Kidney tubule cell (primary cell): Measurements from ENCODE around the gene TXLNB.
"Not testable (repeated sequence)": the region's sequence is repeated elsewhere in the genome, so short reads cannot be mapped to it uniquely, and the experiment has no call there.

Experiments used
- DNase-seq: peaks from one replicate; pipeline ENCODE4 v3.0.0-alpha.2; 2018; ENCODE audit warnings: low spot score

TXLNB gene

DNA sequence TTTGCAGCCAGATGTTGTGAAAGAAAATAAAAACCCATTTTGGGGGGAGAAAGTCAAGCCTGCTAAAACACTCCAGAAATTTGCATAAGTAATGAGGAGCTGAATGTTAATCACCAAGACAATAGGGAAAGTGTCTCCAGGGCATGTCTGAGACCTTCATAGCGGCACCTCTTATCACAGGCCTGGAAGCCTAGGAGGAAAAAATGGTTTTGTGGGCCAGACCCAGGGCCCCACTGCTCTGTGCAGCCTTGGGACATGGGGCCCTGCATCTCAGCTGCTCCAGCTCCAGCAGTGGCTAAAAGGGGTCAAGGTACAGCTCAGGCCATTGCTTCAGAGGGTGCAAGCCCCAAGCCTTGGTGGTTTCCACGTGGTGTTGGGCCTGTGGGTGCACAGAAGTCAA is 57.6 kb downstream of the TXLNB start:
- not testable (repeated sequence) for DNase-seq

DNA sequence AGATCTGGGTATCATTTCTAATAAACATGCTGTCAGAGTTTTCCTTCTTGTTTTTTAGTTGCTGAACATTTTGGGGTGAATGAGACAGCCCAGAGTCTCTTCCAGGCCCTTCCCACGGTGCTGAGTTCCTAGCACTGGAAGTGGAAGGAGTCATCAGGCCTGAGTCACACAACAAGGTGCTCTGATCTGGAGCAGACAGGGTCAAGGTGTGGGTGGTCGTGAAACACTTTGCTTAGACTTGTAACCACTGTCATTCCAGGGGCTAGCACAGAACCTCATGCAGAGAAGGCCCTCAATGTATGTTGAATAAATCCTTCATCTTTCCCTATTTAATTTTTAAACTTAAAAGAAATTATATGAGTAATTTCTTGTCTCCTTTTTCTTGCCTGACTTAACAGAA is 60.6 kb downstream of the TXLNB start:
- peak; percentile 33 for DNase-seq

- peak; percentile 2 for DNase-seq
These were observed 61.4 kb downstream of the TXLNB start for GRCh38 chr6:139230391-139230840.

GRCh38 chr6:139228387-139228786 is 63.4 kb downstream of the TXLNB start:
- DNase-seq = not testable (repeated sequence)

- DNase-seq = no peak
These were observed 72.1 kb downstream of the TXLNB start for GRCh38 chr6:139219746-139220145.

DNA sequence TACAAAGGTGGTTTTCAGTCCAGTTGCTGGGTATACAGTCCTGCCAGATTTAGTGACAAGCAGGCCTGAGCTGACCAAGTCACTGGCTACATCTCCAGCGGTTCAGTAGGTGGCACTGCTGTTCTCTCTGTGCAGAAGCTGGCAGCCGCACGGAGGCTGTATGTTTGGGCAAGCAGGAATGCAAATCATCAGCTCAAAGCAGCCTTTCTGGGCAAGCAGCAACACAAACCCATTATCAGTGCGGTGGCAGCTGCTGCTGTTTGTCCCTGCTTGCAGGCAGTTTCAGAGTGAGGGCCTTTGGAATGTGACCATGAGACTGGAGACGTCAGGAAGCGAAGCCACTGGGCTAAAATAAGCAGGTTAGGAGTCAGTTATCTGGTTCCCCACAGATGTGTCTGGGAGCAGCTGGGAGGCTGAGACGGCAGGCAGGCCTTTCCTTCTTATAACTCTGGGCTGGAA is 72.5 kb downstream of the TXLNB start:
- peak; percentile 80 for DNase-seq

- not testable (repeated sequence) for DNase-seq
These were observed 79.3 kb downstream of the TXLNB start for GRCh38 chr6:139212460-139212859.

GRCh38 chr6:139210766-139211165 is 81.0 kb downstream of the TXLNB start:
- not testable (repeated sequence) for DNase-seq

- no peak for DNase-seq
These were observed 86.0 kb downstream of the TXLNB start for GRCh38 chr6:139205843-139206242.

GRCh38 chr6:139204978-139205377 is 86.8 kb downstream of the TXLNB start:
- no peak for DNase-seq

DNA sequence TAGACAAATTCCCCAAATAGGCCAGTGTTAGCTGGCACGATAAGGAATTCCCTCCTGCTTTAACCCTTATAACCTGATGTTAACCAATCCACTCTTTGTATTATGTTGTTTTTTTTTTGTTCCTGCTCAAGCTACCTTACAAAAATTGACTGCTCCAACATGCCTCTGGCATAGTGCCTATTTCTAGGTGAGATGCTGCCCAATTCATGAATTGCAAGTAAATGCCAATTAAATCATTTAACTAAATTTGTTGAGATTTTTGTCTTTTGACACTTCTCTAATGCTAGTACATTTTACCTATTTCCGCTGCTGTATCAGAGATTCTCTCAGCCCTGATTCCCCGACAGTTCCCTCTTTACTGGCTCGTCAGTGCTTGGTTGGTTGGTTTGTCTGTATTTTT is 90.4 kb downstream of the TXLNB start:
- DNase-seq = no peak

GRCh38 chr6:139198529-139199288 is 93.1 kb downstream of the TXLNB start:
- DNase-seq = no peak

DNA sequence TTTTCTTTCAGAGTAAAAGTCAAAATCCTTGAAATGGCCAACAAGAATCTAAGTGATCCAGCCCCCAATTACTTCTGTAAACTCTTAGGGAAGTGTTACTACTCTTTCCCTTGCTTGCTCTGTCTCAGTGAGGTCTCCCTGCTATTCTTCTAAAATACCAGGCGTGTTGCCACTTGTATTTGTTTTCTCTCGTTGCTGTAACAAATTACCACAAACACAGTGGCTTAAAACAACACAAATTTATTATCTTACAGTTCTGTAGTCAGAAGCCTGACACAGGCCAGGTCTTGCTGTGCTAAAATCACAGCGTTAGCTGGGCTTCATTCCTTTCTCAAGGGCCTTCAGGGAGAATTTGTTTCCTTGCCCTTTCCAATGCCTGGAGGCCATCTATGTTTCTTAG is 97.1 kb downstream of the TXLNB start:
- no peak for DNase-seq
